HG03045 (cell line): ENCODE results near the gene ZG16.
"Not testable (repeated sequence)": the region's sequence is repeated elsewhere in the genome, so short reads cannot be mapped to it uniquely, and the experiment has no call there.

Experiments used
- ATAC-seq: cut with Tn5 transposase; IDR thresholded peaks from one replicate; pipeline ENCODE4 v1.9.1; 2021; ENCODE audit warnings: mild to moderate bottlenecking, moderate library complexity; ENCODE audit not compliant: unreplicated experiment

ZG16 gene

GRCh38 chr16:29747947-29748759, 29.9 kb upstream of the ZG16 start:
- ATAC-seq, result no peak

GRCh38 chr16:29748760-29749149, 29.3 kb upstream of the ZG16 start:
- ATAC-seq, result not testable (repeated sequence)

GRCh38 chr16:29753516-29753915, 24.5 kb upstream of the ZG16 start:
- ATAC-seq, result no peak

GRCh38 chr16:29756654-29757053, 21.4 kb upstream of the ZG16 start:
- no peak for ATAC-seq

DNA sequence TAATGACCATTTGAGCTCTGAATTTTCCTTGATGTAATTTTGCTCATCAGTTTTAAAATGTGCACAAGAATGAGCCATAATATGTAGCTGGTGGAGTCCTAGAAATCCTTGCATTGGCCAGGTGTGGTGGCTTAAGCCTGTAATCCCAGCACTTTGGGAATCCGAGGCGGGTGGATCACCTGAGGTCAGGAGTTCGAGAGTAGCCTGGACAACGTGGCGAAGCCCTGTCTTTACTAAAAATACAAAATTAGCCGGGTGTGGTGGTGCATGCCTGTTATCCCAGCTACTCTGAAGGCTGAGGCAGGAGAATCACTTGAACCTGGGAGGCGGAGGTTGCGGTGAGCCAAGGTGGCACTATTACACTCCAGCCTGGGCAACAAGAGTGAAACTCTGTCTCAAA, 21.0 kb upstream of the ZG16 start:
- not testable (repeated sequence) for ATAC-seq

DNA sequence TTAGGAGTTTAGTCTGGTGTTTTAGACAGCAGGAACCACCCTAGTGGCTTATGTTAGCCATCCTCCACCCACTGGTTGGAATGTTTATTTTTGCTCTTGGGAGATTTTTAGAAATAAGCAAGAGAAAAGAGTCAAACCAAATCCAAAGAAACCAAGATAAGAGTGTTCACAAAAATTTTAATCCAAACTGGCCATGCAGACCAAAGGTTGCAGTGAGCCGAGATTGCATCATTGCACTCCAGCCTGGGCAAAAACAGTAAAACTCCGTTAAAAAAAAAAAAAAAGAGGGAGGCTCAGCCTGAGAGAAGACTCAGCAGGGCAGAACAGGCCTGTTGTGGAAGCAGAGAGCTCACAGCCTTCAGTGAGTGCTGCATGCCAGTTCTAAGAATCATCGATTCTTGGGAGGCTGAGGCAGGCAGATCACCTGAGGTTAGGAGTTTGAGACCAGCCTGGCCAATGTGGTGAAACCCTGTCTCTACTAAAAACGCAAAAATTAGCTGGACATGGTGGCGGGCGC, 20.0 kb upstream of the ZG16 start:
- ATAC-seq, result no peak

DNA sequence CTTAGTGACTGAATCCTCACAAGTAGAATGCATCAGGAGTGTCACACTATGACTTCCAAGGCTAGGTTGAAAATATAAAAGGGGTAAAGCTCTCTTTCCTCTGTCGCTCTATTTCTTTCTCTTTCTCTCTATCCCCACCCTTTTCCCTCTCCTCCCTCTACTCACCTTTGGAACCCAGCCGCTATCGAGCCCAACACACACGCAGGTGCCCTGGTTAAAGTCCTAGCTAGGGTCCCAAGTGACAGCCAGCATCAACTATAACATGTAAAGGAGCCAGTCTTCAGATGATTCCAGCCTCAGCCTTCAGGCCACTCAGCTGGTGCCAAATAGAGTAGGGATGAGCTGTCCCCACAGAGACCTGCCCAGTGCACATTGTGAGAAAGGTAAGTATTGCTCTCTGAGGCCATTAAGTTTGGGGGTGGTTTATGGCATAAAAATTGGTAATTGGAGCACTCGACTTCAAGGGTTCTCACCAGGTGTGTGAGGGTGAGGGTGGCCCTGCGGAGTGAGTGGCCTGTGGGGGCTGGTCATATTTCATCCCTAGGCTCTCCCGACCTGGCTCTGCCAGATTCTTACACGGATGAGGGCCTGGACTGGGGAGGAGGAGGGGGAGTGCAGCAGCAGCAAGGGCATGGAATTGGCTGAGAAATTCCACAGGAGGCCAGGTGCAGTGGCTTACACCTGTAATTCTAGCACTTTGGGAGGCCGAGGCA, 17.3 kb upstream of the ZG16 start:
- ATAC-seq, result no peak

DNA sequence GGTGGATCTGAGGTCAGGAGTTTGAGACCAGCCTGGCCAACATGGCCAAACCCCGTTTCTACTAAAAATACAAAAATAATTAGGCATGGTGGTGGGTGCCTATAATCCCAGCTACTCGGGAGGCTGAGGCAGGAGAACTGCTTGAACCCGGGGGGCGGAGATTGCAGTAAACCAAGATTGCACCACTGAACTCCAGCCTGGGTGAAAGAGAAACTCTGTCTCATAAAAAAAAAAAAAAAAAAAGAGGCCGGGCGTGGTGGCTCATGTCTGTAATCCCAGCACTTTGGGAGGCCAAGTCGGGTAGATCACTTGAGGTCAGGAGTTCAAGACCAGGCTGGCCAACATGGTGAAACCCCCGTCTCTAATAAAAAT, 16.8 kb upstream of the ZG16 start:
- not testable (repeated sequence) for ATAC-seq

DNA sequence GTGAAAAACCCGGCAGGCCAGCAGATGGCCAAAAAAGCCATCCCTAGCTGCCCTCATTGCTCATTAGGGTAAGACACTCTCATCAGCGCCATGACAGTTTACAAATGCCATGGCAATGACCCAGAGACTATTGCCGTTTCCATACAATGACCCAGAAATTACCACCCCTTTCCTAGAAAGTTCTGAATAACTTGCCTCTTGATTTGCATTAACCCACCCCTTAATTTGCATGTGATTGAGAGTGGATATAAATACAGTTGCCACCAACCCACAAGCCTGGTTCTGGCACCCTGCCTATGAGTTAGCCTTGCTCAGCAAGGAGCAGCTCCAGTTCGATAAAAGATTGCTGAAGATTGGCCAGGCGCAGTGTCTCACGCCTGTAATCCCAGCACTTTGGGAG, 16.2 kb upstream of the ZG16 start:
- ATAC-seq, result no peak

DNA sequence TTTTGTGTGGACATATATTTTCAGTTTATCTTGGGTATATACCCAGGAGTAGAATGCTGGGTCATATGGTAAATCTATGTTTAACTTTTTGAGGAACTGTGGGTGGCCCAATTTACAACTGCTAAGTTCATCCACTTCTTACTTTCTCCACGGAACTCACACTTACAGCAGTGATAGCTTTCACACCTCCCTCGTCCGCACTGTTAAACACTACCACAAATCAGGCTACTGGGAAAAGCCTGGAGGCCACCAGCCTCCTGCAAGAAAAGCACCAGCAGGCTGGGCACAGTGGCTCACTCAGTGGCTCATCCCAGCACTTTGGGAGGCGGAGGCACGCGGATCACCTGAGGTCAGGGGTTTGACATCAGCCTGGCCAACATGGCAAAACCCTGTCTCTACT, 14.7 kb upstream of the ZG16 start:
- ATAC-seq, result no peak

DNA sequence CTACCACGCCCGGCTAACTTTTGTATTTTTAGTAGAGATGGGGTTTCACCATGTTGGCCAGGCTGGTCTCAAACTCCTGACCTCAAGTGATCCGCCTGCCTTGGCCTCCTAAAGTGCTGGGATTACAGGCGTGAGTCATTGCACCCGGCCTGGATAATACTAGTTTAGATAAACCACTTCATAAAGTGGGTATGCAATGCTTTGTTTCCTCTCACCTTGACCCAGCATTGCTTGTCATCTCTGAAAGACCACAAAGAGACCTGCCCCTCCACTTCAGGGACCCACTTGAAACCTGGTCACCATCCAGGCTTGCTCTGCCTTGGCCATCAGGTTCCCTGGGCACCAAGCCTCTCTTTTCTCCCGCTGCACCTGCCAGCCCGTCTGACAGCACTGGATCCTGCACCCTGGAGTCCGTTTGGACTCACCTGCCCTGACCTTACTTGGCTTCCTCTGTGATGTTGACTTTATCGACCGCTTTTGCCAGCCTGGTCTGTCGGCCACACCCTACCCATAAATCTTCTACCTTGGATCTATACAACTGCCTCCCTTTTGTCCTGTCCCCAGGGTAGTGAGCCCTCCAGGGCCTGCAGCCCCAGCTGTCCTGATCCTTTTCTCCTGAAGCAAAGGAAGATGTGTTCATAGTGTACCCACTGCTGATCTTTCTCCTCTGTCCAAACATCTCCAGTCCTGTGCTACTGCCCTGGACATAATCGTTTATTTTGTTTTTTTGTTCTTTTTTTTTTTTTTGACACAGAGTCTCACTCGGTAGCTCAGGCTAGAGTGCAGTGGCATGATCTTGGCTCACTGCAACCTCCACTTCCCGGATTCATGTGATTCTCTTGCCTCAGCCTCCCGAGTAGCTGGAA, 12.7 kb upstream of the ZG16 start:
- no peak for ATAC-seq

DNA sequence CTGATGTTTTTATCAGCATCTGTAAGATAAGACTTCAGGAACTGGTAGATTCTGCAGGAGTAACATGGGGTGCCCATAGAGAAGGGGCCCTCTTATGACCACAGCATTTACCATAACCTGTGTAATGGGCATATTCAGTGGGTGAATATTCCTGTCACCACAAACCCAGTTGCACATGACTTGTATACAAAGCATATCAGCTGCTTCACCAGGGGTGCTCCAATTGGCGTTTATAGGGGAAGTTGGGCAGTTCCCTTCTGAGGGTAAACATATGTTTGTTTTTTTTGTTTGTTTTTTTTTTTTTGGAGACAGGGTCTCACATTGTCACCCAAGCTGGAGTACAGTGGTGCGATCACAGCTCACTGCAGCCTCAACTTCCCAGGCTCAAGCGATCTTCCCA, 11.5 kb upstream of the ZG16 start:
- no peak for ATAC-seq

DNA sequence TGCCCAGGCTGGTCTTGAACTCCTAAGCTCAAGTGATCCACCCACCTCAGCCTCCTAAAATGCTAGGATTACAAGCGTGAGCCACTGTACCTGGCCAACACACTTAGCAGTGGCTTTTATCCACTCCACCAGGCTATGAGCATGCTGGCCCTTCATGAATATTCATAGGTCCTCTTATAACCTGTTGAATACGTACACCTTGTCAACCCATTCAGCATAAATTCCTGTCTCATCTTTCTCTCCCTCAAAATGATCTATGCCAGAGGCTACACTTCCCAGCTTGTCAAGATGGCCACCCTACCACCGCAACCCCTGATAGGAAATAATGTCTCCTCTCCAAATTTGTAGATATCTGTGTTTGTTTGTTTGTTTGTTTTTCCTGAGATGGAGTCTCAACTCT, 11.0 kb upstream of the ZG16 start:
- ATAC-seq, result no peak

DNA sequence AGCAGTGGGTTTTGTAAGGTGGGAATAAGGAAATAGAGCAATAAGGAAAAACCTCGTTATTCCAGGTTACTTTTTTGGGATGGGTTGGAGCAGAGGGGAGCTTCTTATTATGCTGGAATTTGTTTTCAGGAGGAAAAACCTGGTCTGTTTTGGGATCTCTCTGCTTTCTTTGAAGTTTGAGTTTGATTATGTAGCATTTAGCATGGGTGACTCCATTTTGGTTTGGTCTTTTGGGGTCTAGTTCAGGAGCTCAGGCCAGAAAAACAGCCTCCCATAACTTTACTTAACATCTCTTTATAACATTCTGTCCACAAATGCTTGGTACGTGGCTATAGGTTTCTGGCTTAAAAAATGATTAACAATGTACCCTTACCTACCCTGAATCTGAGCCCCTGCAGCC, 8.5 kb upstream of the ZG16 start:
- ATAC-seq, result no peak

DNA sequence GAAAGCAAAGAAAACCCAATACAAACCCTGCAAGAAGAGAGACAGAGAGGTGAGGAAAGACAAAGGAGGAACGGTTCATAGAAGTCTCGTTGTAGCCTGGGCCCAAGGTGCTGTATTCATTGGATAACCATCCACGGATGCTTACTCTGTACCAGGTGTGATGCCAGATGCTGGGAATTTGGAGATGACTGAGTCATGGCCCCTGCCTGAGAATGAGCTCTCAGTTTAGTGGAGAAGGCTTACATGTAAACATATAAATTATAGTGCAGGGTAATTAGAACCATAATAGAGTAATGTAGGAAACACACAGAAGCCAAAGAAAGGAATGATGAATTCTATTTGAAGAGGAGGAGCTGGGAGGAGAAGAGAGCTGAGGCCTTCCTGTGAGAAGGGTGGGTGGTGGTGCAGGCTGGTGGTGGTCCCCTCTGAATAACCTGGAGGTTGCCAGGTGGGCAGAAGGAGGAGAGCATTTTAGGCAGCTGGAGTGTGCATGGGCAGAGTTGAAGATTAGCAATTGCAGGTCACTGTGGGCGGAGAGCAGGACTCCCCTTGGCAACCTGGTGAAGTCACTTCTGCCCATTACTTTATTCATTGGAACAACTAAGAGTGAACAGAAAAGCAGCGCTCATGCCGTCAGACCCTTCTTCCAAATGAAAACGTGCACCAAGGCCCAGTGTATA, 7.7 kb upstream of the ZG16 start:
- no peak for ATAC-seq

- not testable (repeated sequence) for ATAC-seq
Measured at GRCh38 chr16:29772330-29772729, 5.7 kb upstream of the ZG16 start.

GRCh38 chr16:29774730-29775129, 3.3 kb upstream of the ZG16 start:
- ATAC-seq, result no peak

- no peak for ATAC-seq
Measured at GRCh38 chr16:29775742-29776408, 2.2 kb upstream of the ZG16 start.

- ATAC-seq, result no peak
Measured at GRCh38 chr16:29779474-29779873, 1.4 kb downstream of the ZG16 start.
